MCF 10A (cell line): ENCODE data around the gene FBXL5. TPM values are rescaled to one million over a fixed set of nuclear protein-coding genes. Genes with fewer than 3 reads are reported as not detected.

Source experiments
- Bru-seq: library from RNA; stranded (reverse); fragments of 400-500 nt; gene quantifications from one replicate; lab custom pipeline; 2021; lab: Mats Ljungman, UMichigan
- BruChase-seq, 2 experiments: library from RNA; stranded (reverse); fragments of 400-500 nt; gene quantifications; one replicate each; lab custom pipeline; 2021; lab: Mats Ljungman, UMichigan
- BruUV-seq: library from RNA; stranded (reverse); fragments of 400-500 nt; replicated peaks from 2 replicates; lab custom pipeline; 2021; lab: Mats Ljungman, UMichigan
- CTCF ChIA-PET: fragments of 300-600 bp; sonication (Branson Sonifier 250); formaldehyde crosslinking; extraction: SDS; loops from one replicate; lab custom pipeline; 2021; ENCODE audit warnings: antibody characterized with exemption, inconsistent platforms; lab: Yijun Ruan, JAX
- POLR2A ChIA-PET: fragments of 300-600, 350-650 bp; sonication (Branson Sonifier 250); formaldehyde crosslinking; extraction: SDS; loops from one replicate; lab custom pipeline; 2020; ENCODE audit warnings: antibody characterized with exemption, inconsistent platforms; lab: Yijun Ruan, JAX
- DNase-seq: peaks from one replicate; pipeline ENCODE4 v3.0.0-alpha.2; 2018; ENCODE audit not compliant: unreplicated experiment
- H3K27ac Mint-ChIP-seq: one replicate; pipeline ENCODE4 v1.8.0; 2022; ENCODE audit warnings: mild to moderate bottlenecking, low read depth, mixed read lengths; ENCODE audit not compliant: unreplicated experiment
- H3K27me3 Mint-ChIP-seq: one replicate; pipeline ENCODE4 v1.8.0; 2022; ENCODE audit warnings: mixed read lengths; ENCODE audit not compliant: insufficient read depth, unreplicated experiment
- H3K36me3 Mint-ChIP-seq: one replicate; pipeline ENCODE4 v1.8.0; 2022; ENCODE audit warnings: mild to moderate bottlenecking, moderate library complexity, mixed read lengths; ENCODE audit not compliant: insufficient read depth, unreplicated experiment
- H3K4me1 Mint-ChIP-seq: one replicate; pipeline ENCODE4 v1.8.0; 2022; ENCODE audit warnings: mixed read lengths; ENCODE audit not compliant: insufficient read depth, unreplicated experiment
- H3K4me3 Mint-ChIP-seq: one replicate; pipeline ENCODE4 v1.8.0; 2022; ENCODE audit warnings: mild to moderate bottlenecking, moderate library complexity, mixed read lengths; ENCODE audit not compliant: unreplicated experiment
- H3K9me3 Mint-ChIP-seq: one replicate; pipeline ENCODE4 v1.8.0; 2022; ENCODE audit warnings: mixed read lengths; ENCODE audit not compliant: unreplicated experiment
- intact Hi-C: fragments of 100-400 bp; cut with micrococcal nuclease; formaldehyde crosslinking; loops from 2 replicates; pipeline ENCODE4 v1.14.1; 2022
- long read RNA-seq: library from polyadenylated mRNA; stranded (forward); transcript quantifications from one replicate; pipeline ENCODE4 v2.0.0, GENCODE V29; 2022
- total RNA-seq: library from RNA; stranded (reverse); gene quantifications from 2 replicates; pipeline ENCODE4 v1.2.3, GENCODE V29; 2022
- TF ChIP-seq, protein P1 (sequence below): fragments of 200-600 bp; IDR thresholded peaks from one replicate; pipeline ENCODE4 v1.8.0; 2022; ENCODE audit warnings: antibody characterized with exemption, mild to moderate bottlenecking; ENCODE audit not compliant: unreplicated experiment

Gene FBXL5, protein sequence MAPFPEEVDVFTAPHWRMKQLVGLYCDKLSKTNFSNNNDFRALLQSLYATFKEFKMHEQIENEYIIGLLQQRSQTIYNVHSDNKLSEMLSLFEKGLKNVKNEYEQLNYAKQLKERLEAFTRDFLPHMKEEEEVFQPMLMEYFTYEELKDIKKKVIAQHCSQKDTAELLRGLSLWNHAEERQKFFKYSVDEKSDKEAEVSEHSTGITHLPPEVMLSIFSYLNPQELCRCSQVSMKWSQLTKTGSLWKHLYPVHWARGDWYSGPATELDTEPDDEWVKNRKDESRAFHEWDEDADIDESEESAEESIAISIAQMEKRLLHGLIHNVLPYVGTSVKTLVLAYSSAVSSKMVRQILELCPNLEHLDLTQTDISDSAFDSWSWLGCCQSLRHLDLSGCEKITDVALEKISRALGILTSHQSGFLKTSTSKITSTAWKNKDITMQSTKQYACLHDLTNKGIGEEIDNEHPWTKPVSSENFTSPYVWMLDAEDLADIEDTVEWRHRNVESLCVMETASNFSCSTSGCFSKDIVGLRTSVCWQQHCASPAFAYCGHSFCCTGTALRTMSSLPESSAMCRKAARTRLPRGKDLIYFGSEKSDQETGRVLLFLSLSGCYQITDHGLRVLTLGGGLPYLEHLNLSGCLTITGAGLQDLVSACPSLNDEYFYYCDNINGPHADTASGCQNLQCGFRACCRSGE
- total RNA-seq (68.0 and 96.8 TPM in 2 replicates), Bru-seq, nascent RNA (percentile 96 among the genes with signal in this experiment), BruChase-seq, experiment 1, labeled RNA remaining after a 6-hour chase (percentile 89 among the genes with signal in this experiment), BruChase-seq, experiment 2, labeled RNA remaining after a 2-hour chase (percentile 96 among the genes with signal in this experiment)
- long read RNA-seq, transcript FBXL5-201 (11 exons, 3,385 nt), result major isoform, 142 of 295 reads
- long read RNA-seq, transcript FBXL5-202 (11 exons, 2,837 nt), result minor isoform, 14 of 295 reads
- long read RNA-seq, partial matches to known transcripts, result 80 of 295 reads
- long read RNA-seq, other reads (novel, unspliced or antisense), result 59 of 295 reads

DNA sequence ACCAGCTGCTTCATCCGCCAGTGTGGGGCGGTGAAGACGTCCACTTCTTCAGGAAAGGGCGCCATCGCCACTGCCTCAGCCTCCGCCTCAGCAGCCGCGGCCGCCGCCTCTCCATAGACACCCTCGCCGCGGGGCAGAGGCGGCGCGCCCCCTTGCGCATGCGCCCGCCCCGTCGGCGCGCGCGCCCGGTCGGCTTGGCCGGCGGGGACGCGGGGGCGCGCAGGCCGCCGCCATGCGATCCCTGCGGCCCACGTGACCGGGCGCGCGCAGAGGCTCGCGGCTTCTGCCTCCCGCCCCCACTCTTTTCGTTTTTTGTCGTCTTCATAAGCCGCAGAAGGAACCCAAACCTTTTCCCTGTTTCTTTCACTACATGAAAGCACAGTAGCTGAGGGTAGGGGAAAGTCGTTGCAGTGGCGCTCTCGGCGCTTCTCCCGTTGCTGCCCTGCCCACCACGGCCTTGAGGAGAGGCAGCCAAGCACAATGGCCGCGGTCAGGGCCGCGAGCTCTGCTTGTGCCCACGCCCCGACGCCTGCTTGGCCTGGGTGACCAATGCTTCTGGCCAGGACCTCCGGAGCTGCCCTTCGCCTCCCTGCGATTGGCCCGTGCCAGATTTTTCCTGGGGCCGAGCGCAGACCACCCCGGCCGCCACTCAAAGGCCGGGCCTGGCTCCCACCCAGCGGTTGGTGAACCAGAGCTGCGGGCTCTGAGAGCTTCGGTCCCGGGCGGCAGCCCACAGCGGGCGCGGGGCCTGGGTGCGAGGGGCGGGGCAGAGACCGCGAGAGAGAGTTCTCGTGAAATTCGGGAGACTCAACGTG, at the start of gene FBXL5:
Gene FBXL5, minus strand, starts transcription at position 135 of the 815 bp plus-strand sequence. Its CDS starts 70 bp downstream, at position 65.
- H3K4me3 Mint-ChIP-seq, result peak within 1 kb of the TSS; percentile 97
- H3K27me3 Mint-ChIP-seq, result no peaks in the 10 kb centered on the region
- peak within 1 kb of the TSS; percentile 96 for H3K27ac Mint-ChIP-seq
- ChIA-PET CTCF (interaction anchor here (0.6 to 2.4 kb wide), 3 partner anchors 10 to 23 kb away, joined by 3 to 6 read pairs (median 6); no protein-coding TSS in a partner anchor), POLR2A (interaction anchor here (0.5 to 9.7 kb wide), 22 partner anchors 8 to 570 kb away, joined by 3 to 410 read pairs (median 4); partner anchors contain the start of gene FAM200B)
- H3K9me3 Mint-ChIP-seq, result no peaks in the 10 kb centered on the region
- H3K4me1 Mint-ChIP-seq, result peaks cover 22% of the 10 kb centered on the region
- TF ChIP-seq, protein P1, sequence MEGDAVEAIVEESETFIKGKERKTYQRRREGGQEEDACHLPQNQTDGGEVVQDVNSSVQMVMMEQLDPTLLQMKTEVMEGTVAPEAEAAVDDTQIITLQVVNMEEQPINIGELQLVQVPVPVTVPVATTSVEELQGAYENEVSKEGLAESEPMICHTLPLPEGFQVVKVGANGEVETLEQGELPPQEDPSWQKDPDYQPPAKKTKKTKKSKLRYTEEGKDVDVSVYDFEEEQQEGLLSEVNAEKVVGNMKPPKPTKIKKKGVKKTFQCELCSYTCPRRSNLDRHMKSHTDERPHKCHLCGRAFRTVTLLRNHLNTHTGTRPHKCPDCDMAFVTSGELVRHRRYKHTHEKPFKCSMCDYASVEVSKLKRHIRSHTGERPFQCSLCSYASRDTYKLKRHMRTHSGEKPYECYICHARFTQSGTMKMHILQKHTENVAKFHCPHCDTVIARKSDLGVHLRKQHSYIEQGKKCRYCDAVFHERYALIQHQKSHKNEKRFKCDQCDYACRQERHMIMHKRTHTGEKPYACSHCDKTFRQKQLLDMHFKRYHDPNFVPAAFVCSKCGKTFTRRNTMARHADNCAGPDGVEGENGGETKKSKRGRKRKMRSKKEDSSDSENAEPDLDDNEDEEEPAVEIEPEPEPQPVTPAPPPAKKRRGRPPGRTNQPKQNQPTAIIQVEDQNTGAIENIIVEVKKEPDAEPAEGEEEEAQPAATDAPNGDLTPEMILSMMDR, result no peak
- intact Hi-C loops, result loop anchor here (1.0 kb wide), 1 partner anchor 26 kb away; the partner anchor contains the start of gene FAM200B
- peak; percentile 85 for DNase-seq
- TSS peak; percentile 55 for BruUV-seq
- H3K36me3 Mint-ChIP-seq, result peaks cover 28% of the 10 kb centered on the region

DNA sequence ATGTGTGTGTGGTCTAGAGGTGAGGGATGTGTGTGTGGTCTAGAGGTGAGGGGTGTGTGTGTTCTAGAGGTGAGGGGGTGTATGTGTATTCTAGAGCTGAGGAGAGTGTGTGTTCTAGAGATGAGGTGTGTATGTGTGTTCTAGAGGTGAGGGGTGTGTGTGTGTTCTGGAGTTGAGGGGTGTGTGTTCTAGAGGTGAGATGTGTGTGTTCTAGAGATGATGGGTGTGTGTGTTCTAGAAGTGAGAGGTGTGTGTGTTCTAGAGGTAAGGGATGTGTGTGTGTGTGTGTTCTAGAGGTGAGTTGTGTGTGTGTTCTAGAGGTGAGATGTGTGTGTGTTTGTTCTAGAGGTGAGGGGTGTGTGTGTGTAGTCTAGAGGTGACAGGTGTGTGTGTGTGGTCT, 49.0 kb upstream of the FBXL5 start:
- intact Hi-C loops, result no loop called here

DNA sequence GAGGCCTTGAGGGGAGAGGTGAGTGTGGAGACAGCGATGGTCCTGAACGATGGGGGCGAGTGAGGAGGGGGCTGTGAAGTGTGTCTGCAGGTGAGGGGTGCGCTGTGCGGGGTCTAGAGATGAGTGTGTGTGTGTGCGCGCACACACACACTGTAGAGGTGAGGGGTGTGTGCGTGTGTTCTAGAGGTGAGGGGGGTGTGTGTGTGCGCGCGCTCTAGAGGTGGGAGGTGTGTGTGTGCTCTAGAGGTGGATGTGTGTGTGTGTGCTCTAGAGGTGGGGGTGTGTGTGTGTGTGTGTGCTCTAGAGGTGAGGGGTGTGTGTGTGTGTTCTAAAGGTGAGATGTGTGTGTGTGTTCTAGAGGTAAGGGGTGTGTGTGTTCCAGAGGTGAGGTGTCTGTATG, 48.3 kb upstream of the FBXL5 start:
- ChIA-PET POLR2A (interaction anchor here (1.7 kb wide), 1 partner anchor 15 kb away, joined by 4 read pairs; no protein-coding TSS in a partner anchor), CTCF (no interaction called here)
- no TSS peak for BruUV-seq
- Mint-ChIP-seq H3K4me3 (no peak overlapping the region), H3K9me3 (peaks cover 11% of the 10 kb centered on the region), H3K4me1 (peaks cover 8% of the 10 kb centered on the region), H3K27me3 (peaks cover under 1% of the 10 kb centered on the region), H3K36me3 (no peaks in the 10 kb centered on the region), H3K27ac (no peak overlapping the region)
- DNase-seq, result no peak
- TF ChIP-seq, protein P1, result no peak
- intact Hi-C loops, result no loop called here

More for the DNA sequence above, 49.0 kb upstream of the FBXL5 start:
- Mint-ChIP-seq H3K27me3 (peaks cover 7% of the 10 kb centered on the region), H3K36me3 (no peaks in the 10 kb centered on the region), H3K9me3 (peaks cover 10% of the 10 kb centered on the region), H3K4me1 (peaks cover 8% of the 10 kb centered on the region), H3K4me3 (no peak overlapping the region), H3K27ac (no peak overlapping the region)
- TF ChIP-seq, protein P1, result no peak
- POLR2A ChIA-PET, result no interaction called here
- BruUV-seq, result no TSS peak
- CTCF ChIA-PET, result no interaction called here
- DNase-seq, result no peak
